Left lung (tissue), 10 donors: ENCODE measurements around the gene ANXA2. TPM values are rescaled to one million over a fixed set of nuclear protein-coding genes. Genes with fewer than 3 reads are reported as not detected.

Experiments used
- ATAC-seq: fragments of 200-7000 bp; cut with Tn5 transposase; one replicate; pipeline ENCODE4 v1.9.1; 2020; ENCODE audit warnings: moderate library complexity
- DNase-seq, 4 donors: peaks; one replicate each; pipeline ENCODE4 v3.0.0-alpha.2; 2013 to 2020
- H3K27ac ChIP-seq, 2 donors: fragments of 200-600 bp; sonication (generic) in 1 of 2; one replicate each; pipeline versions ENCODE4 v1.5.0 to v1.8.0; 2020 to 2021
- H3K27me3 ChIP-seq, 2 donors: fragments of 200-600 bp; sonication (generic) in 1 of 2; one replicate each; pipeline versions ENCODE4 v1.5.0 to v1.8.0; 2020 to 2021
- H3K36me3 ChIP-seq, 2 donors: fragments of 200-600 bp; sonication (generic) in 1 of 2; one replicate each; pipeline versions ENCODE4 v1.5.0 to v1.8.0; 2020 to 2021
- H3K4me1 ChIP-seq, 2 donors: fragments of 200-600 bp; one replicate each; pipeline ENCODE4 v1.8.0; 2021
- H3K4me3 ChIP-seq, 2 donors: fragments of 200-600 bp; sonication (generic) in 1 of 2; one replicate each; pipeline versions ENCODE4 v1.5.0 to v1.8.0; 2020 to 2021; ENCODE audit warnings: mild to moderate bottlenecking in 1 of 2
- H3K9me3 ChIP-seq, 2 donors: fragments of 200-600 bp; sonication (generic) in 1 of 2; one replicate each; pipeline versions ENCODE4 v1.5.0 to v1.8.0; 2020 to 2021
- CTCF ChIP-seq, 2 donors: fragments of 200-600 bp; sonication (generic) in 1 of 2; IDR thresholded peaks; one replicate each; pipeline versions ENCODE4 v1.5.0 to v1.8.0; 2021; ENCODE audit warnings: antibody characterized with exemption in 2 of 2
- intact Hi-C, 2 donors: fragments of 100-400 bp; cut with DNase I; formaldehyde crosslinking; loops; one replicate each; pipeline versions ENCODE4 v1.11.2 to v1.14.2; 2022
- polyA plus RNA-seq, 6 donors: library from polyadenylated mRNA; unstranded; fragments of 120-200 nt; gene quantifications; one replicate each; pipeline ENCODE4 v1.2.1, GENCODE V29; 2013; ENCODE audit not compliant: insufficient read length in 6 of 6
- total RNA-seq, 2 donors: library from RNA; stranded (reverse); fragmentation: NEBNext Ultra II Directional; extraction: Animal tissue kit (Norgen Biotek cat#: 25700); gene quantifications; one replicate each; pipeline ENCODE4 v1.2.1, GENCODE V29; 2021
- donor health status: DM: no; HTN: yes; CAD: no.
- donor health status: DM: no; HTN: no; CAD: no.

The ANXA2 gene
- total and polyA plus RNA-seq, 8 donors: 521 to 1,593 (median 699) TPM

GRCh38 chr15:60442031-60442650, 44.4 kb upstream of the ANXA2 start:
- Histone ChIP-seq H3K9me3 (no peaks in the 10 kb centered on the region), H3K27ac (no peak overlapping the region), H3K4me1 (peaks cover 0 to 3% of the 10 kb centered on the region in 2 donors), H3K27me3 (no peaks in the 10 kb centered on the region), H3K36me3 (peaks cover 0 to 36% of the 10 kb centered on the region in 2 donors), H3K4me3 (no peak overlapping the region)
- ATAC-seq (no peak), DNase-seq (no peak)
- intact Hi-C loops: loop anchor here in 1 of 2 donors (10.0 kb wide), 1 partner anchor 87 kb away; no protein-coding TSS in a partner anchor
- no peak for TF ChIP-seq CTCF (IDR thresholded peaks at IDR 0.05)

DNA sequence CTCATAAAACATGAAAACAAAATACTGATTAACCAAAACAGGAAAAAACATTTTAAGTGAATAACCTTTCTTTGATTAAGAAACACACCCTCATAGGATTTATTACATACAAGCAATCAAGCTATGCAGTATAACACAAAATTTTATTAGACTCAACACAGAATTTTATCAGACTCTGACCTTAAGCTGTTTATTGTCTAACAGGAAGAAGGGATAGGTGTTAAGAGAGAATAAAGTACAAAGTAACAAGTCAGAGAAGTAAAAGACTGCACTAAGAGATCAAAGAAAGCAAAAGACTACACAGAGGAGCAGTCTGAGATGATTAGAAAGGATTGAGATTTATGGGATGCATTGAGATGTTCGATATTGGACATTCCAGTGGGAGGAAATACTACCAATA, 43.5 kb upstream of the ANXA2 start:
- ATAC-seq (no peak), DNase-seq (no peak)
- peaks cover 0 to 30% of the 10 kb centered on the region in 2 donors for H3K36me3 ChIP-seq
- H3K4me1 ChIP-seq: peaks cover 0 to 3% of the 10 kb centered on the region in 2 donors
- no peaks in the 10 kb centered on the region for H3K27me3 ChIP-seq
- intact Hi-C loops: loop anchor here in 1 of 2 donors (10.0 kb wide), 1 partner anchor 87 kb away; no protein-coding TSS in a partner anchor
- H3K9me3 ChIP-seq: no peaks in the 10 kb centered on the region
- no peak overlapping the region for H3K27ac ChIP-seq
- TF ChIP-seq CTCF (IDR thresholded peaks at IDR 0.05): no peak
- no peak overlapping the region for H3K4me3 ChIP-seq

- intact Hi-C loops: no loop called here
- Histone ChIP-seq H3K27me3 (no peaks in the 10 kb centered on the region), H3K9me3 (no peaks in the 10 kb centered on the region), H3K27ac (no peak overlapping the region), H3K36me3 (peaks cover 0 to 48% of the 10 kb centered on the region in 2 donors), H3K4me3 (no peak overlapping the region), H3K4me1 (no peaks in the 10 kb centered on the region)
- DNase-seq (no peak), ATAC-seq (no peak)
- no peak for TF ChIP-seq CTCF (IDR thresholded peaks at IDR 0.05)
Observed at GRCh38 chr15:60438646-60439045, 40.9 kb upstream of the ANXA2 start.

DNA sequence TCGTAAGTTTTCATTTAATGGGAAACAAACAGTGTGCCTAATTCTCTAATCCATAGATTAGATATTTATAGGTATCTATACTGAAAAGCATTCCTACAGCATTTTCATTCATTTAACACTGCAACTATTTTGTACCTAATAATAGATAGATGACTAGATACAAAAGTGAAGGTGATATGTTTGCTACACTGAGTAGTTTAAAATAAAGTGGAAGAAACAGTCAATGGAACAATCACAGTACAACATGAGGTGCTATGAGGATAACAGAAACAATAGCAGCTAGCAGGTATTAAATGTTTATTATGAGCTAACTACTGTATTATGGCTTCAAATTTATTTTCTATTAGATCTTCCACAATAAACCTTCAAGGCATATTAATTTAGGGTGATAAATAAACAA, 31.1 kb upstream of the ANXA2 start:
- ATAC-seq: no peak
- Histone ChIP-seq H3K27me3 (no peaks in the 10 kb centered on the region), H3K4me1 (peaks cover 2 to 11% of the 10 kb centered on the region in 2 donors), H3K9me3 (no peaks in the 10 kb centered on the region), H3K27ac (no peak overlapping the region), H3K36me3 (peaks cover 0 to 32% of the 10 kb centered on the region in 2 donors), H3K4me3 (no peak overlapping the region)
- intact Hi-C loops: no loop called here
- no peak for DNase-seq
- no peak for TF ChIP-seq CTCF (IDR thresholded peaks at IDR 0.05)

DNA sequence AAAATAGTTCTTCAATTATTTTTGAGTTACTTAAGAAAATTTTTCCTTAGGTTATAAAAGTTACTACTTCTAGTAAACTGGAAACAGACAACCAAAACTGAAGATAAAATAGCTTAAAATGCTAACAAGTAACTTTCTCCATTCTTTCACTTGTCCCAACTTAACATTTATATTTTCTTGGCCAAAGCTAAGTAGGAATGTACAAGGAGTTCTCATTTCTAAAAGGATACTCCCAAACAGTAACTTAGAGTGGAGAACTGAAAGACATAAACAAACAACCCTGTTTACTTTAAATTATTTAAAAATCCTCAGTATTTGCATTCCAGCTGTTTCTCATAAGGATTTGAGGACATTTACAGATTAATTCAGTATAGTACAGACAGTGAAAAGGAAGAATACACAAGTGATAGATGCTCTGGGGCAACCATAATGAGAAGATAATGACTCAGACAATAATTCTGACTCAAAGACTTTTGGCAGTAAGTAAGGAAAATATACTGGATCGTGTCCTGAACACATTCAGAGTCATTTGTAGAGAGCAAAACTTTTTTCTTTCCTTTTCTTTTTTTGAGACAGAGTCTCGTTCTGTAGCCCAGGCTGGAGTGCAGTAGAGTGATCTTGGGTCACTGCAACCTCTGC, 29.2 kb upstream of the ANXA2 start:
- Histone ChIP-seq H3K27me3 (no peaks in the 10 kb centered on the region), H3K4me1 (peaks cover 6 to 17% of the 10 kb centered on the region in 2 donors), H3K27ac (peak overlapping the region in 1 of 2 donors; percentile 47), H3K9me3 (no peaks in the 10 kb centered on the region), H3K4me3 (no peak overlapping the region), H3K36me3 (peaks cover 0 to 24% of the 10 kb centered on the region in 2 donors)
- TF ChIP-seq CTCF (IDR thresholded peaks at IDR 0.05): no peak
- ATAC-seq (peak; percentile 54), DNase-seq (peak in 2 of 4 donors; percentile 77 to 85)
- intact Hi-C loops: no loop called here
